Epithelial cell of esophagus (primary cell): ENCODE data around the gene ZNF48.

Source experiments
- DNase-seq: peaks from one replicate; pipeline ENCODE4 v3.0.0; 2010; ENCODE audit warnings: low read depth
- H3K4me3 ChIP-seq: 2 replicates; pipeline ENCODE4 v1.5.1; 2011; ENCODE audit warnings: mild to moderate bottlenecking, low read length, control low read depth
- CTCF ChIP-seq: IDR thresholded peaks from 2 replicates; pipeline ENCODE4 v1.5.1; 2011; ENCODE audit warnings: low read depth, mild to moderate bottlenecking, low read length, control low read depth, inconsistent platforms; ENCODE audit not compliant: insufficient read depth; ENCODE audit errors: missing control alignments

ZNF48 gene

GRCh38 chr16:30395155-30395991, at the start of gene ZNF48:
TSS of gene ZNF48 (plus strand) at chr16:30395420. CDS start at chr16:30395795, 375 bp downstream.
- peak within 1 kb of the TSS; percentile 67 for H3K4me3 ChIP-seq
- DNase-seq: peak; percentile 70
- no peak for TF ChIP-seq CTCF

DNA sequence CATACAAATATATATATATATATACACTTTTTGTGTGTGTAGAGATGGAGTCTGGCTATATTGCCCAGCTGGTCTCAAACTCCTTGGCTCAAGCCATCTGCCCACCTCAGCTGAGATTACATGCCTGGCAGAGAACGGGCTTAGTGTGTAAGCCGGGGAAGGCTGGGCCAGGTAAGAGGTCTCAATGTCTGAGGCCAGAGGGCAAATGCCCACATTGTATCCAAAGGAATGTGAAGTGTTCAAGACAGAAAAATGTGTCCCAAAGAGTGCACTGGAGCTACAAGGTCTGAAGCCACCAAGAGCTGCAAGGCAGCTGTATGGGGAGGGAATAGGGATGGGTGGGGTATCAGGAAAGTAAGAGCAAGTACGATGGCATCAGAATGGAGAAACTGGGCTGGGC, 48.9 kb upstream of the ZNF48 start:
- no peak overlapping the region for H3K4me3 ChIP-seq
- no peak for DNase-seq
- TF ChIP-seq CTCF: no peak

- TF ChIP-seq CTCF: no peak
- no peak for DNase-seq
- no peak overlapping the region for H3K4me3 ChIP-seq
These were observed 47.1 kb upstream of the ZNF48 start for GRCh38 chr16:30348113-30348512.

GRCh38 chr16:30348929-30349328, 46.3 kb upstream of the ZNF48 start:
- no peak overlapping the region for H3K4me3 ChIP-seq
- no peak for TF ChIP-seq CTCF
- DNase-seq: no peak

DNA sequence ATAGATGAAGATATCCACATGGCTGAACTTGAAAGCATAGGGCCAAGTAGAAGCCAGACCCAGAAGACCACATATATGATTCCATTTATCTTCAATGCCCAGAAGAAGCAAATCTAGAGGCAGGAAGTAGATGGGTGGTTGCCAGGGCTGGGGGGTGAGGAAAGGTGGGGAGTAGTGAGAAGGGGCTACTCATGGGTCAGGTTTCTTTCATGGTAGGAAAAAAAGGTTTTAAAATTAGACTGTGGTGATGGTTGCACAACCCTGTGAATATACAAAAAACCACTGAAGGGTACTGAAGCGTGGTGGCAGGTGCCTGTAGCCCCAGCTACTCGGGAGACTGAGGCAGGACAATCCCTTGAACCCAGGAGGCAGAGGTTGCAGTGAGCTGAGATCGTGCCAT, 45.5 kb upstream of the ZNF48 start:
- H3K4me3 ChIP-seq: no peak overlapping the region
- no peak for DNase-seq
- no peak for TF ChIP-seq CTCF

GRCh38 chr16:30350134-30350871, 44.9 kb upstream of the ZNF48 start:
- TF ChIP-seq CTCF: no peak
- no peak for DNase-seq

More at GRCh38 chr16:30350134-30350871, 44.9 kb upstream of the ZNF48 start:
- H3K4me3 ChIP-seq: no peak overlapping the region
